Neural progenitor cell (in vitro differentiated cells): Measurements from ENCODE around the gene CRYBB1.

Experiments
- EZH2 ChIP-seq: fragments of 200-600 bp; sonication (generic); IDR thresholded peaks from 2 replicates; pipeline ENCODE4 v1.6.1; 2017; ENCODE audit warnings: antibody characterized with exemption, mild to moderate bottlenecking, moderate library complexity
- EZH2phosphoT487 ChIP-seq: fragments of 200-600 bp; sonication (generic); IDR thresholded peaks from 2 replicates; pipeline ENCODE4 v1.6.1; 2017; ENCODE audit warnings: antibody characterized with exemption
- TF ChIP-seq, protein P1 (sequence below): fragments of 200-600 bp; sonication (generic); IDR thresholded peaks from 2 replicates; pipeline ENCODE4 v1.5.1; 2017; ENCODE audit warnings: antibody characterized with exemption, mild to moderate bottlenecking

- TF ChIP-seq EZH2 (no peak), EZH2phosphoT487 (no peak)
- TF ChIP-seq, protein P1, sequence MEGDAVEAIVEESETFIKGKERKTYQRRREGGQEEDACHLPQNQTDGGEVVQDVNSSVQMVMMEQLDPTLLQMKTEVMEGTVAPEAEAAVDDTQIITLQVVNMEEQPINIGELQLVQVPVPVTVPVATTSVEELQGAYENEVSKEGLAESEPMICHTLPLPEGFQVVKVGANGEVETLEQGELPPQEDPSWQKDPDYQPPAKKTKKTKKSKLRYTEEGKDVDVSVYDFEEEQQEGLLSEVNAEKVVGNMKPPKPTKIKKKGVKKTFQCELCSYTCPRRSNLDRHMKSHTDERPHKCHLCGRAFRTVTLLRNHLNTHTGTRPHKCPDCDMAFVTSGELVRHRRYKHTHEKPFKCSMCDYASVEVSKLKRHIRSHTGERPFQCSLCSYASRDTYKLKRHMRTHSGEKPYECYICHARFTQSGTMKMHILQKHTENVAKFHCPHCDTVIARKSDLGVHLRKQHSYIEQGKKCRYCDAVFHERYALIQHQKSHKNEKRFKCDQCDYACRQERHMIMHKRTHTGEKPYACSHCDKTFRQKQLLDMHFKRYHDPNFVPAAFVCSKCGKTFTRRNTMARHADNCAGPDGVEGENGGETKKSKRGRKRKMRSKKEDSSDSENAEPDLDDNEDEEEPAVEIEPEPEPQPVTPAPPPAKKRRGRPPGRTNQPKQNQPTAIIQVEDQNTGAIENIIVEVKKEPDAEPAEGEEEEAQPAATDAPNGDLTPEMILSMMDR, result no peak
These were observed 1.9 kb downstream of the CRYBB1 start for GRCh38 chr22:26615830-26616435.
